Nephron progenitor cell (in vitro differentiated cells): Measurements from ENCODE around the gene JOSD2.
A peak's percentile ranks its signal among the peaks of the same experiment; 100 is the strongest.

Experiments used
- DNase-seq: peaks from one replicate; pipeline ENCODE4 v3.0.0; 2021
- H3K27ac Mint-ChIP-seq: 2 replicates; pipeline ENCODE4 v1.8.0; 2021; ENCODE audit warnings: mild to moderate bottlenecking, moderate library complexity, mixed read lengths
- H3K27me3 Mint-ChIP-seq: 2 replicates; pipeline ENCODE4 v1.8.0; 2021; ENCODE audit warnings: mild to moderate bottlenecking, low read depth, mixed read lengths; ENCODE audit not compliant: poor library complexity
- H3K36me3 Mint-ChIP-seq: 2 replicates; pipeline ENCODE4 v1.8.0; 2021; ENCODE audit warnings: low read depth, mixed read lengths
- H3K4me1 Mint-ChIP-seq: 2 replicates; pipeline ENCODE4 v1.8.0; 2021; ENCODE audit warnings: mixed read lengths
- H3K4me3 Mint-ChIP-seq: 2 replicates; pipeline ENCODE4 v1.8.0; 2021; ENCODE audit warnings: mild to moderate bottlenecking, moderate library complexity, mixed read lengths
- H3K9me3 Mint-ChIP-seq: 2 replicates; pipeline ENCODE4 v1.8.0; 2021; ENCODE audit warnings: mild to moderate bottlenecking, moderate library complexity, mixed read lengths
- CTCF ChIP-seq: fragments of 200-600 bp; sonication (generic); IDR thresholded peaks from 2 replicates; pipeline ENCODE4 v1.5.0; 2021; ENCODE audit warnings: antibody characterized with exemption

Gene JOSD2

DNA sequence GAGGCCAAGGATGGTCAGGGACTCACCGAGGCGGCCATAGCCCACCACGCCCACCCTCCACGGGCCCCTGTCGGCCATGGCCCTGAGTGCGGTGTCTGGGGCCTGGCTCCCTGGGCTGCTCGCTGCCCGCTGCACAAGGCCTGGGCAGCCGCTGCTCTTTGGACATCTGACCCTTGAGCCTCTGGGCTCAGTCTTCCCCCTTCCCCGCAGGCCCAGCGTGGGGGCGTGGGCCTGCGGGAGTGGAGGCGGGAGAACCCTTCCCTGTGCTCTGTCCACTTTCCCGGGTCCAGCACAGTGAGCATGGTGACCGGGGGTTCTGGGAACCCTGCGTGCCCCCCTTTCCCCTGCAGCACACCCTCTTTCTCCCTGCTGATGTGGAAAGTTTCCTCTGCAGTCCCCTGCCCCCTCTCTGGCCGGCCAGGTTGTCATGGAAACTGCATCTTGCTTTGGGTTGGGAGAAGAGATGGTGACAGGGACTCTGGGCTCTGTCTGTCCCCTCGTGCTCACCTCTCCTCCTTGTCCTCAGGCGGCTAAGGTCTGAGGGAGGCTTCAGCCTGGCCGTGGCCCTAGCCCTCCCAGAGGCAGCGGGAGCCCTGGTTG, 2.9 kb upstream of the JOSD2 start, which contains the start of gene ASPDH:
TSS of gene ASPDH (minus strand) at position 168 of the 600 bp plus-strand sequence. CDS start at position 78, 90 bp downstream.
- Mint-ChIP-seq H3K4me1 (peaks cover 37% of the 10 kb centered on the region), H3K9me3 (no peaks in the 10 kb centered on the region), H3K4me3 (no peak within 1 kb of the TSS), H3K27ac (peak within 1 kb of the TSS; percentile 64), H3K27me3 (peaks cover 3% of the 10 kb centered on the region), H3K36me3 (peaks cover 6% of the 10 kb centered on the region)
- no peak for DNase-seq
- TF ChIP-seq CTCF = no peak

DNA sequence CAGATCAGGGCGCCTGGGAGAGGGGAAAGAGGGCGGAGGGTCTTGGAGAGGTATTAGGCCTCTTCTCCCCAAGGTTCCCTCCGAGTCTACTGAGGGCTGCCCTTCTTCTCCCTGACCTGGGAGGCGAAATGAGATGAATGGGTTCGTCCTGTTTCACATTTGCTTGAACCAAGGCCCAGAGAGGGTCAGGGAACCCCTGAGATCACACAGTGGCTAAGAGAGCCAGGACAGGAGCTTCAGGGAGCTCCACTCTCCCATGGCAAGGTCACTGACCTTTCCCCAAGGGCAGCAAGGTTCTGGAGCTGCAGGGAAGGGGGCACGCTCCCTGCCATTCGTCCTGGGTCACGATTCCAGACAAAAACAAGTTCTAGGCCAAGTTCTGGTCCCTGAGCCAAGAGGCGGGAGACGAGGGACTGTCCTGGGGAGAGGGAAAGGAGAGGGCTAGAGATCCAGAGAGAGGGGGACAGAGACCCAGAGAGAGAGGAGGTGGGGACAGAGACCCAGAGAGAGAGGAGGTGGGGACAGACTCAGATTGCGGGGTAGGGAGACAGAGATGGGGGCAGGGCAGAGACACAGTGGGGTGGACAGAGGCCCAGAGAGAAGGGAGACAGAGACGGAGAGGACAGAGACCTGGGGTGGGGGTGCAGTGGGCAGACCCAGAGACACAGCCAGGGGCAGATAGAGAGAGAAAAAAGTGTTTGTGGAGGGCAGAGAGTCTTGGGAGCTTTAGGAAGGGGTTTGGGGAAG, 2.2 kb upstream of the JOSD2 start:
- H3K9me3 Mint-ChIP-seq = no peaks in the 10 kb centered on the region
- peaks cover 3% of the 10 kb centered on the region for H3K27me3 Mint-ChIP-seq
- no peak for DNase-seq
- H3K4me1 Mint-ChIP-seq = peaks cover 44% of the 10 kb centered on the region
- peak overlapping the region; percentile 63 for H3K27ac Mint-ChIP-seq
- no peaks in the 10 kb centered on the region for H3K36me3 Mint-ChIP-seq
- TF ChIP-seq CTCF = no peak
- H3K4me3 Mint-ChIP-seq = no peak overlapping the region

- H3K4me3 Mint-ChIP-seq = peak overlapping the region; percentile 82
- no peak for DNase-seq
- H3K36me3 Mint-ChIP-seq = no peaks in the 10 kb centered on the region
- TF ChIP-seq CTCF = no peak
- no peaks in the 10 kb centered on the region for H3K9me3 Mint-ChIP-seq
- H3K27ac Mint-ChIP-seq = no peak overlapping the region
- H3K27me3 Mint-ChIP-seq = peaks cover 6% of the 10 kb centered on the region
- H3K4me1 Mint-ChIP-seq = peaks cover 47% of the 10 kb centered on the region
These were observed 1.4 kb upstream of the JOSD2 start for GRCh38 chr19:50512112-50512998.

DNA sequence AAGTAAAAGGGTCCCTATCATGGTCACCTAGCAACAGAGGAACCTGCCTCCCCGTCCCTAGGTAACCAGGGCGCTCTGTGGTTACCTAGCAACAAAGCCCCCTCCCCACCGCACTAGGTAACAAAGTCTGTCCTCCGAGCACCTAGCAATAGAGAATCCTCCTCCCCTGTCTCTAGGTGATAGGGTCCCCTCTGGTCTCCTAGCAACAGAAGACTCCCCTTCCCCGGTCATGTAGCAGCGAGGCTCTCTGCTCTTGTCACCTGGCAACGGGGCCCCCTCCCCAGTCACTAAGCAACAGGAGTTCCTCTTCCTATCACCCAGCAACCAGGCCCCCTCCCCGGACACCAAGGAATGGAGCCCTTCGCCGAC, 307 bp downstream of the JOSD2 start:
- Mint-ChIP-seq H3K27ac (peak overlapping the region; percentile 84), H3K27me3 (peaks cover 6% of the 10 kb centered on the region), H3K9me3 (no peaks in the 10 kb centered on the region), H3K36me3 (no peaks in the 10 kb centered on the region), H3K4me3 (peak overlapping the region; percentile 82), H3K4me1 (peaks cover 47% of the 10 kb centered on the region)
- TF ChIP-seq CTCF = no peak
- DNase-seq = no peak

GRCh38 chr19:50510121-50510670, 795 bp downstream of the JOSD2 start:
- Mint-ChIP-seq H3K4me1 (peaks cover 47% of the 10 kb centered on the region), H3K36me3 (no peaks in the 10 kb centered on the region), H3K27me3 (peaks cover 6% of the 10 kb centered on the region), H3K4me3 (peak overlapping the region; percentile 82), H3K9me3 (no peaks in the 10 kb centered on the region), H3K27ac (peak overlapping the region; percentile 84)
- no peak for DNase-seq
- no peak for TF ChIP-seq CTCF
